Choroid plexus epithelial cell (primary cell): Measurements from ENCODE around the gene TSC1.
"Not testable (repeated sequence)": the region's sequence is repeated elsewhere in the genome, so short reads cannot be mapped to it uniquely, and the experiment has no call there.

Experiments used
- DNase-seq: peaks from one replicate; pipeline ENCODE4 v3.0.0-alpha.2; 2010; ENCODE audit warnings: low read depth
- H3K4me3 ChIP-seq: 2 replicates; pipeline ENCODE4 v1.5.1; 2011; ENCODE audit warnings: low read depth, mild to moderate bottlenecking, control low read depth, low read length, moderate library complexity
- CTCF ChIP-seq: conservative IDR thresholded peaks from 2 replicates; pipeline ENCODE4 v1.5.1; 2011; ENCODE audit warnings: low read depth, mild to moderate bottlenecking, control low read depth, inconsistent platforms, low read length, moderate library complexity

TSC1 gene

GRCh38 chr9:132944294-132945185 is at the start of gene TSC1:
TSS of gene TSC1 (minus strand) at chr9:132944616. CDS start at chr9:132928872, 15,744 bp downstream.
- TF ChIP-seq CTCF, result no peak
- DNase-seq, result peak; percentile 98

GRCh38 chr9:132993511-132993939 is 49.1 kb upstream of the TSC1 start:
- no peak for TF ChIP-seq CTCF
- H3K4me3 ChIP-seq, result no peak overlapping the region
- no peak for DNase-seq

More at GRCh38 chr9:132944294-132945185, at the start of gene TSC1:
- H3K4me3 ChIP-seq, result peak within 1 kb of the TSS; percentile 95

GRCh38 chr9:132991351-132992300 is 47.2 kb upstream of the TSC1 start:
- no peak for TF ChIP-seq CTCF
- no peak for DNase-seq
- no peak overlapping the region for H3K4me3 ChIP-seq

- TF ChIP-seq CTCF, result no peak
- H3K4me3 ChIP-seq, result no peak overlapping the region
- no peak for DNase-seq
Measured at GRCh38 chr9:132990781-132991180, 46.4 kb upstream of the TSC1 start.

GRCh38 chr9:132989998-132990557 is 45.7 kb upstream of the TSC1 start:
- peak; percentile 27 for DNase-seq
- H3K4me3 ChIP-seq, result not testable (repeated sequence)

- no peak for DNase-seq
- H3K4me3 ChIP-seq, result no peak overlapping the region
- TF ChIP-seq CTCF, result no peak
Measured at GRCh38 chr9:132989414-132989996, 45.1 kb upstream of the TSC1 start.

GRCh38 chr9:132989014-132989310 is 44.5 kb upstream of the TSC1 start:
- H3K4me3 ChIP-seq, result no peak overlapping the region
- DNase-seq, result no peak
- no peak for TF ChIP-seq CTCF
